Measurements from ENCODE around the gene TSHZ3. TPM values are rescaled to one million over a fixed set of nuclear protein-coding genes. Genes with fewer than 3 reads are reported as not detected.

TSHZ3 gene
- total and polyA plus RNA-seq, 2 of the 8 experiments (the other 6 are each of a cell fraction or from before 2014, with no cell fraction given): 3.1 to 12.3 TPM

DNA sequence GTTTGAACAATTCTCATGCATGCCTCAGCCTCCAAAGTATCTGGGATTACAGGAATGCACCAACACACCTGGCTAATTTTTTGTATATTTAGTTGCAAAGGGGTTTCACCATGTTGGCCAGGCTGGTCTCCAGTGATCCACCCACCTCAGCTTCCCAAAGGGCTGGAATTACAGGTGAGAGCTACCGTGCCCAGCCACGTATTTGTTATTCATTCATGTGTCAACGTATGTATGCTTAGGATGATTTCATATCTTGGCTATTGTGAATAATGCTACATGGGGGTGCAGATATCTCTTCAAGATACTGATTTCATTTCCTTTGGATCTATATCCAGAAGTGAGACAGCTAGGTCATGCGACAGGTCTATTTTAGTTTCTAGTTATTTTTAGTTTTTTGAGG lies 113.4 kb downstream of the TSHZ3 start:
- H3K23me2 ChIP-seq (ENCODE audit: low read depth, low read length): no peaks in the 10 kb centered on the region
- H3K27ac ChIP-seq (ENCODE audit: low read depth, low read length): no peak overlapping the region
- H3K4me1 ChIP-seq (replicated peaks in 1 of 4; ENCODE audit: control insufficient read depth in 3 of 4, insufficient read depth in 4 of 4, low read length in 3 of 4): peaks cover 0 to 6% (median 0%) of the 10 kb centered on the region in 4 experiments; a peak in 1 of 7 replicates
- H4K91ac ChIP-seq (replicated peaks; ENCODE audit: insufficient read length, low read length): no peak overlapping the region
- no peak overlapping the region for H2BK120ac ChIP-seq (replicated peaks; ENCODE audit: low read depth, low read length)
- no peaks in the 10 kb centered on the region for H3K36me3 ChIP-seq (ENCODE audit: control insufficient read depth in 2 of 4, insufficient read depth in 4 of 4, low read length in 3 of 4)
- H3K9ac ChIP-seq (replicated peaks in 1 of 4; ENCODE audit: extremely low read depth in 1 of 4, low read depth in 3 of 4, low read length in 3 of 4): no peak overlapping the region
- 90% methylated on average over 4 of the region's 4 CpGs; no CpG with 5 or more reads in 1 of the 2 experiments for WGBS, 2 experiments (ENCODE audit: extremely low coverage in 1 of 2, insufficient coverage in 1 of 2, insufficient read length in 1 of 2, insufficient replicate concordance in 2 of 2, low coverage in 1 of 2, low lambda C conversion rate in 2 of 2, missing lambda C conversion rate in 1 of 2)
- H2BK5ac ChIP-seq (ENCODE audit: low read depth, low read length): no peak overlapping the region
- H3K4me3 ChIP-seq (ENCODE audit: extremely low read depth in 1 of 4, insufficient read depth in 2 of 4, low read depth in 3 of 4, low read length in 4 of 4): no peak overlapping the region
- H4K8ac ChIP-seq (ENCODE audit: extremely low read depth, insufficient read depth, low read length): no peak overlapping the region
- H3K23ac ChIP-seq (ENCODE audit: insufficient read length): no peak overlapping the region
- DNase-seq (ENCODE audit: low read depth in 1 of 2, low spot score in 2 of 2) (no peak), FAIRE-seq (no peak)
- H3K79me2 ChIP-seq (ENCODE audit: control insufficient read depth in 1 of 2, insufficient read depth in 2 of 2, low read length in 2 of 2): no peaks in the 10 kb centered on the region
- H3K56ac ChIP-seq (replicated peaks; ENCODE audit: insufficient read length, low read depth, low read length): no peak overlapping the region
- H2BK12ac ChIP-seq (ENCODE audit: low read depth, low read length): no peak overlapping the region
- no peaks in the 10 kb centered on the region for H3K79me1 ChIP-seq (ENCODE audit: low read depth, low read length)
- H3K18ac ChIP-seq (ENCODE audit: extremely low read depth, low read length): no peak overlapping the region
- no peak overlapping the region for H2AK5ac ChIP-seq (ENCODE audit: low read depth, low read length)
- H2BK15ac ChIP-seq (ENCODE audit: low read length): no peak overlapping the region
- H3K14ac ChIP-seq (ENCODE audit: insufficient read length): no peak overlapping the region
- no peaks in the 10 kb centered on the region for H3K27me3 ChIP-seq (replicated peaks in 1 of 4; ENCODE audit: control insufficient read depth in 3 of 4, extremely low read depth in 1 of 4, insufficient read depth in 3 of 4, low read length in 3 of 4)
- no peaks in the 10 kb centered on the region for H4K20me1 ChIP-seq (replicated peaks in 1 of 2; ENCODE audit: control insufficient read depth in 1 of 2, insufficient read depth in 2 of 2, low read length in 2 of 2)
- no peaks in the 10 kb centered on the region for H3K9me3 ChIP-seq (ENCODE audit: insufficient read depth in 2 of 2, low read depth in 1 of 2, low read length in 1 of 2)
- CTCF ChIA-PET (ENCODE audit: partially characterized antibody): no interaction called here
- POLR2A ChIA-PET (ENCODE audit: partially characterized antibody): no interaction called here
- H2BK20ac ChIP-seq (ENCODE audit: low read length): no peak overlapping the region
- H2AFZ ChIP-seq (ENCODE audit: low read length): no peak overlapping the region
- H3K4me2 ChIP-seq (ENCODE audit: insufficient read depth in 1 of 2, low read depth in 2 of 2, low read length in 2 of 2): no peak overlapping the region
- H3K4ac ChIP-seq (replicated peaks; ENCODE audit: insufficient read length, low read depth, low read length): no peak overlapping the region
- no peak overlapping the region for H4K5ac ChIP-seq (ENCODE audit: insufficient read length, low read depth, low read length)
- TF ChIP-seq ASH2L (IDR thresholded peaks at IDR 0.05; ENCODE audit: low read length): no peak
- TF ChIP-seq BACH1 (IDR thresholded peaks at IDR 0.05; ENCODE audit: low read length): no peak
- no peak for TF ChIP-seq CTCF (IDR thresholded peaks at IDR 0.05; ENCODE audit: control extremely low read depth in 1 of 3, insufficient read depth in 1 of 3, low read depth in 1 of 3, low read length in 3 of 3)
- TF ChIP-seq RXRA (IDR thresholded peaks at IDR 0.05; ENCODE audit: insufficient read depth, low read depth, low read length): no peak
- TF ChIP-seq TAF1 (IDR thresholded peaks at IDR 0.05; ENCODE audit: low read depth, low read length): no peak
- no peak for TF ChIP-seq EP300 (IDR thresholded peaks at IDR 0.05; ENCODE audit: borderline replicate concordance in 1 of 2, low read depth in 2 of 2, low read length in 2 of 2)
- no peak for TF ChIP-seq SIRT6 (IDR thresholded peaks at IDR 0.05; ENCODE audit: low read length)
